GM12891 (cell line): ENCODE results near the gene ASCC2.

ENCODE experiments used
- PAX5 ChIP-seq: IDR thresholded peaks from 2 replicates; pipeline ENCODE4 v1.6.1; 2011; ENCODE audit warnings: low read length, moderate library complexity, mild to moderate bottlenecking; ENCODE audit not compliant: insufficient read depth, severe bottlenecking
- POLR2A ChIP-seq: IDR thresholded peaks from 2 replicates; pipeline ENCODE4 v1.6.1; 2011; ENCODE audit warnings: low read depth, low read length, control low read depth
- POLR2AphosphoS5 ChIP-seq: IDR thresholded peaks from 2 replicates; pipeline ENCODE4 v1.6.1; 2011; ENCODE audit warnings: low read depth, low read length, control low read depth
- POU2F2 ChIP-seq: IDR thresholded peaks from 2 replicates; pipeline ENCODE4 v1.6.1; 2011; ENCODE audit warnings: low read depth, mild to moderate bottlenecking, control low read depth, low read length, moderate library complexity
- SPI1 ChIP-seq: IDR thresholded peaks from 2 replicates; pipeline ENCODE4 v1.6.1; 2011; ENCODE audit warnings: low read depth, low read length, control low read depth
- TAF1 ChIP-seq: IDR thresholded peaks from 2 replicates; pipeline ENCODE4 v1.6.1; 2011; ENCODE audit warnings: low read depth, low read length, control low read depth

- TF ChIP-seq TAF1 (no peak), POLR2AphosphoS5 (no peak), POLR2A (no peak), POU2F2 (no peak), SPI1 (no peak), PAX5 (no peak)
Measured at GRCh38 chr22:29820961-29821290, 17.1 kb downstream of the ASCC2 start.
